ENCODE data around the gene MESD. TPM values are rescaled to one million over a fixed set of nuclear protein-coding genes. Genes with fewer than 3 reads are reported as not detected.

Gene MESD
- total RNA-seq, 1 donor from 2014 or later: 21.9 TPM

DNA sequence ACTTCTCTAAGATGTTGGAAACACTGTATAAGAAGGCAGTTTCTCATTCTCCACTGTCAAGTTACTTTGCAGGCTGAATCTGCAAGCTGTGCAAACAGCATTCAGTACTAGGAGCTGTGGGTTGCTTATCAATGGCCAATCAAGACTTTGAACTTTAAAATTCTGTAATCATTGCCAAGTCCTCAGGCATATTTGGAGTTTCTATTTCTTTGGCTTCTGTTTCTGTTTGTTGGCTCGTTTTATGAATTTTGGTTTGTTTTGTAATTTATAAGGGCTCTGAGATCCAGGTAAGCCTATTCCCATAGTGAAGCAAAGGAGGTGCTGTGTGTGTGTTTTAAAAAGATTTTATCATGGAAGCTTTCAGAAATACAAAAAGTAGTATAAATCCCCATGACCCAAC, 43.2 kb upstream of the MESD start:
- no peaks in the 10 kb centered on the region for H3K4me1 Mint-ChIP-seq (ENCODE audit: low read depth, unreplicated experiment)
- no peaks in the 10 kb centered on the region for H3K9me3 Mint-ChIP-seq (ENCODE audit: unreplicated experiment)
- no peak overlapping the region for H3K27ac Mint-ChIP-seq (ENCODE audit: unreplicated experiment)
- no peak overlapping the region for H3K4me3 Mint-ChIP-seq (ENCODE audit: unreplicated experiment)
- H3K27me3 Mint-ChIP-seq (ENCODE audit: unreplicated experiment): no peaks in the 10 kb centered on the region
- TF ChIP-seq, protein P1, sequence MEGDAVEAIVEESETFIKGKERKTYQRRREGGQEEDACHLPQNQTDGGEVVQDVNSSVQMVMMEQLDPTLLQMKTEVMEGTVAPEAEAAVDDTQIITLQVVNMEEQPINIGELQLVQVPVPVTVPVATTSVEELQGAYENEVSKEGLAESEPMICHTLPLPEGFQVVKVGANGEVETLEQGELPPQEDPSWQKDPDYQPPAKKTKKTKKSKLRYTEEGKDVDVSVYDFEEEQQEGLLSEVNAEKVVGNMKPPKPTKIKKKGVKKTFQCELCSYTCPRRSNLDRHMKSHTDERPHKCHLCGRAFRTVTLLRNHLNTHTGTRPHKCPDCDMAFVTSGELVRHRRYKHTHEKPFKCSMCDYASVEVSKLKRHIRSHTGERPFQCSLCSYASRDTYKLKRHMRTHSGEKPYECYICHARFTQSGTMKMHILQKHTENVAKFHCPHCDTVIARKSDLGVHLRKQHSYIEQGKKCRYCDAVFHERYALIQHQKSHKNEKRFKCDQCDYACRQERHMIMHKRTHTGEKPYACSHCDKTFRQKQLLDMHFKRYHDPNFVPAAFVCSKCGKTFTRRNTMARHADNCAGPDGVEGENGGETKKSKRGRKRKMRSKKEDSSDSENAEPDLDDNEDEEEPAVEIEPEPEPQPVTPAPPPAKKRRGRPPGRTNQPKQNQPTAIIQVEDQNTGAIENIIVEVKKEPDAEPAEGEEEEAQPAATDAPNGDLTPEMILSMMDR (IDR thresholded peaks at IDR 0.05; ENCODE audit: partially characterized antibody, unreplicated experiment): no peak
- peaks cover 10% of the 10 kb centered on the region for H3K36me3 Mint-ChIP-seq (ENCODE audit: unreplicated experiment)
- DNase-seq: no peak

DNA sequence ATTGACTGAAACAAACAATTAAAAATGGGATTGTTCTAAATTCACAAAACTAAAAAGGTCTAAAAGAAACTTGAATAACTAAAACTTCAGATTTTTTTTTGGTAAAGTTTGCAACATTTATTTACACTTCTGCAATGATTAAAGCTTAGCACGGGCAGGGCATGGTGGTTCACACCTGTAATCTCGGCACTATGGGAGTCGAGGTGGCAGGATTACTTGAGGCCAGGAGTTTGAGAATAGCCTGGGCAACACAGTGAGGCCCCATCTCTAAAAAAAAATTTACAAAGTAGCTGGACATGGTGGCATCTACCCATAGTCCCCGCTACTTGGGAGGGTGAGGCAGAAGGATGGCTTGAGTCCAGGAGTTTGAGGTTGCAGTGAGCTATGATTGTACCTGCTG, 42.7 kb upstream of the MESD start:
- no peak overlapping the region for H3K4me3 Mint-ChIP-seq (ENCODE audit: unreplicated experiment)

DNA sequence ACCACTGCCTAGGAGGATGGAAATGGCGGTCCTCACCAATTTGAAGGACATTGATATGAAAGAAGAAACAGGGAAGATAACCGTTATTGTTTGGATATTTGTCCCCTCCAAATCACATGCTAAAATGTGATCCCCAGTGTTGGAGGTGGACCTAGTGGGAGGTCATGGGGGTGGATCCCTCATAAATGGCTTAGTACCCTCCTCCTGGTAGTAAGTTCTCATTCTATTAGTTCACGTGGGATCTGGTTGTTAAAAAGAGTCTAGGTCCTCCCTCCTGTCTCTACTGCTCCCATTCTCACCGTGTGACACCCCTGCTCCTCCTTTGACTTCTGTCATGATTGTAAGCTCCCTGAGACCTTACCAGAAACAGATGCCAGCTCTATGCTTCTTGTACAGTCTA, 41.6 kb upstream of the MESD start:
- Mint-ChIP-seq H3K27me3 (ENCODE audit: unreplicated experiment) (no peaks in the 10 kb centered on the region), H3K36me3 (ENCODE audit: unreplicated experiment) (peaks cover 10% of the 10 kb centered on the region), H3K4me1 (ENCODE audit: low read depth, unreplicated experiment) (no peaks in the 10 kb centered on the region), H3K4me3 (ENCODE audit: unreplicated experiment) (no peak overlapping the region), H3K27ac (ENCODE audit: unreplicated experiment) (no peak overlapping the region), H3K9me3 (ENCODE audit: unreplicated experiment) (no peaks in the 10 kb centered on the region)
- TF ChIP-seq, protein P1 (IDR thresholded peaks at IDR 0.05; ENCODE audit: partially characterized antibody, unreplicated experiment): no peak
- no peak for DNase-seq

More for the DNA sequence above, 42.7 kb upstream of the MESD start:
- no peaks in the 10 kb centered on the region for H3K27me3 Mint-ChIP-seq (ENCODE audit: unreplicated experiment)
- no peaks in the 10 kb centered on the region for H3K4me1 Mint-ChIP-seq (ENCODE audit: low read depth, unreplicated experiment)
- DNase-seq: no peak
- peaks cover 10% of the 10 kb centered on the region for H3K36me3 Mint-ChIP-seq (ENCODE audit: unreplicated experiment)
- TF ChIP-seq, protein P1 (IDR thresholded peaks at IDR 0.05; ENCODE audit: partially characterized antibody, unreplicated experiment): no peak
- no peaks in the 10 kb centered on the region for H3K9me3 Mint-ChIP-seq (ENCODE audit: unreplicated experiment)
- no peak overlapping the region for H3K27ac Mint-ChIP-seq (ENCODE audit: unreplicated experiment)

DNA sequence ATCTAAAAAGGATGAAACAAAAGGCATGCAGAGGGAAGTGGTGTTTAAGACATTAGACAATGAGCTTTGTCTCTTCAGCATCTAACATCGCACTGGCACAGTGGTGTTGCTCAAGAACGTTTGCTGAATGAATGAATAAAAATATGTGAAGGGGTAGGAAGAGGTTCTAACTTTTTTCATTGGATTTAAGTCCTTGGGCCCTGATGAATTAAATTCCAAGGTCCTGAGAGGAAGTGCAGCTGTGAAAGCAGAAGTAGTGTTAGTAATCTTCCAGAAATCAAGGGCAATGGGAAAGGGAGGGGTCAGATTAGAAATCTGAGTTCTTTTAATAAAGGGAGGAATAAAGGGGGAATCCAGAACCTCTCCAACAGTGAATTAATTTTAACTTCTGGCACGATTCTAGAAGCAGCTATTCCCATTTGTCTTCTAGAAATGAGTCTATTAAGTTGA, 40.7 kb upstream of the MESD start:
- Mint-ChIP-seq H3K9me3 (ENCODE audit: unreplicated experiment) (no peaks in the 10 kb centered on the region), H3K4me3 (ENCODE audit: unreplicated experiment) (no peak overlapping the region), H3K36me3 (ENCODE audit: unreplicated experiment) (peaks cover 10% of the 10 kb centered on the region), H3K4me1 (ENCODE audit: low read depth, unreplicated experiment) (no peaks in the 10 kb centered on the region), H3K27ac (ENCODE audit: unreplicated experiment) (no peak overlapping the region), H3K27me3 (ENCODE audit: unreplicated experiment) (no peaks in the 10 kb centered on the region)
- no peak for DNase-seq
- TF ChIP-seq, protein P1 (IDR thresholded peaks at IDR 0.05; ENCODE audit: partially characterized antibody, unreplicated experiment): no peak

DNA sequence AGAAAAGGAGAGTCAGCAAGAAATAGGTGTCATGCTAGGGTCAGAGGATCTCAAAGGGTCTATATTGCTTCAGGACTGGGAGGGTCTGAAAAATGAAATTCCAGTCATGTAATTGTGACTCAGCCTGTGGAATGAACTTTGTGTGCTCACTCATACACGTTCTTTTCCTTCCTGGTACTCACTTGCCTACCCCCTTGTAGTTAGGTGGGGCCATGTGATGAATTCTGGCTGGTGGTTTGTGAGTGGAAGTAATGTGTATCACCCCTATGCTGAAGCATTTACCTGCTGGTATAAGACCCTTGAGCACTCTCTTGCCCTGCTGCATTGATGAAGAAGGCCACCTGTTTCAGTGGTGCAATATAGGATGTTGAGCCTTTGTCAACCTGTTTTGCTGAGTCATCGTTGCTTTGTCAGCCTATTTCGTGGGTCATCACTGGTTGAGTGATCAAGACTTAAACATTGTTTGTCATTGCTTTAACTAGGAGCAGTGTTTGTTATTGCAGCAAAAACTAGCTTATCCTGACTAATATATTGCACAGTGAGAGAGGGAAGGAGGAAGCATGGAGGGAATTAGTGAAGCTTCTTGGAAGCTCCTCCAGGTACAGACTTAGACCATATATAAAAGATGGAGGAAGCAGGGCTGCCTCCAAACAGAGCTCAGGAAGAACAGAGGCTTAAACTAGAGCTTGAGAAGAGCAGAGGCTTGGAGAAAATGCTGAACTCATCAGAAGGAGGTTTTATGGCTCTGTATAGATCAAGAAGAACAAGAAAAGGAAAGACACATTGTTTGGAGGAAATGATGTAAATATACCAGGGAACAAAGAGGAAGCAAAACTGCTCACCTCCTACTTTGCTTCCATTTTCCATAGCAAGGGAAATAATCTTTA, 40.0 kb upstream of the MESD start:
- no peaks in the 10 kb centered on the region for H3K27me3 Mint-ChIP-seq (ENCODE audit: unreplicated experiment)

More for the DNA sequence above, 40.0 kb upstream of the MESD start:
- Mint-ChIP-seq H3K4me3 (ENCODE audit: unreplicated experiment) (no peak overlapping the region), H3K4me1 (ENCODE audit: low read depth, unreplicated experiment) (peaks cover 5% of the 10 kb centered on the region), H3K36me3 (ENCODE audit: unreplicated experiment) (peaks cover 10% of the 10 kb centered on the region), H3K27ac (ENCODE audit: unreplicated experiment) (no peak overlapping the region), H3K9me3 (ENCODE audit: unreplicated experiment) (no peaks in the 10 kb centered on the region)
- TF ChIP-seq, protein P1 (IDR thresholded peaks at IDR 0.05; ENCODE audit: partially characterized antibody, unreplicated experiment): no peak
- no peak for DNase-seq
